Panc1 (cell line): ENCODE results near the gene EML6. TPM values are rescaled to one million over a fixed set of nuclear protein-coding genes. Genes with fewer than 3 reads are reported as not detected.

Experiments used
- ATAC-seq: fragments of 200-7000 bp; cut with Tn5 transposase; 2 replicates; pipeline ENCODE4 v1.9.1; 2020; ENCODE audit warnings: mild to moderate bottlenecking, moderate library complexity
- BruUV-seq: library from RNA; stranded (reverse); fragments of 400-500 nt; replicated peaks from 2 replicates; lab custom pipeline; 2021; lab: Mats Ljungman, UMichigan
- CTCF ChIA-PET: fragments of 300-600 bp; sonication (Branson Sonifier 250); formaldehyde crosslinking; loops from one replicate; lab custom pipeline; 2022; ENCODE audit warnings: antibody characterized with exemption; lab: Charles Lee
- POLR2A ChIA-PET: fragments of 300-600 bp; sonication (Branson Sonifier 250); formaldehyde crosslinking; loops from one replicate; lab custom pipeline; 2022; ENCODE audit warnings: antibody characterized with exemption; lab: Charles Lee
- DNase-seq: peaks from one replicate; pipeline ENCODE4 v3.0.0-alpha.2; 2010; ENCODE audit warnings: low read depth, low spot score
- H3K27ac ChIP-seq: 2 replicates; pipeline ENCODE4 v1.5.1; 2011; ENCODE audit warnings: mild to moderate bottlenecking, low read length, inconsistent platforms
- H3K27me3 ChIP-seq: fragments of 200-500 bp; sonication (Bioruptor generic); 2 replicates; pipeline ENCODE4 v1.6.0; 2014; ENCODE audit warnings: low read length, inconsistent platforms; ENCODE audit not compliant: control insufficient read depth, insufficient read depth
- H3K36me3 ChIP-seq: fragments of 200-500 bp; sonication (Bioruptor generic); 2 replicates; pipeline ENCODE4 v1.5.1; 2014; ENCODE audit warnings: inconsistent platforms, mild to moderate bottlenecking, low read length, moderate library complexity; ENCODE audit not compliant: control insufficient read depth, insufficient read depth
- H3K4me1 ChIP-seq: 2 replicates; pipeline ENCODE4 v1.5.1; 2011; ENCODE audit warnings: inconsistent platforms, mild to moderate bottlenecking, low read length, moderate library complexity; ENCODE audit not compliant: control insufficient read depth, insufficient read depth
- H3K4me3 ChIP-seq, 2 experiments: 2 replicates each; pipeline ENCODE4 v1.5.1; 2011 to 2012; ENCODE audit warnings: low read depth in 2 of 2, low read length in 2 of 2, mild to moderate bottlenecking in 2 of 2, inconsistent platforms in 1 of 2, moderate library complexity in 1 of 2
- H3K9me3 ChIP-seq: fragments of 200-500 bp; sonication (Bioruptor generic); 2 replicates; pipeline ENCODE4 v1.5.1; 2014; ENCODE audit warnings: low read depth, mild to moderate bottlenecking, inconsistent platforms, low read length, moderate library complexity; ENCODE audit not compliant: control insufficient read depth, insufficient read depth
- CTCF ChIP-seq: fragments of 450-650 bp; IDR thresholded peaks from 2 replicates; pipeline ENCODE4 v1.5.1; 2017; ENCODE audit warnings: mild to moderate bottlenecking
- POLR2AphosphoS5 ChIP-seq: IDR thresholded peaks from 2 replicates; pipeline ENCODE4 v1.6.1; 2012; ENCODE audit warnings: mild to moderate bottlenecking, low read depth, low read length, moderate library complexity
- REST ChIP-seq, 2 experiments: IDR thresholded peaks; 2 replicates each; pipeline ENCODE4 v1.6.1; 2011 to 2012; ENCODE audit warnings: low read depth in 2 of 2, control low read depth in 1 of 2, low read length in 1 of 2, mild to moderate bottlenecking in 1 of 2, moderate library complexity in 1 of 2; ENCODE audit not compliant: insufficient read depth in 1 of 2
- SIN3A ChIP-seq: IDR thresholded peaks from 2 replicates; pipeline ENCODE4 v1.6.1; 2012; ENCODE audit warnings: low read depth, mild to moderate bottlenecking, low read length, moderate library complexity, borderline replicate concordance; ENCODE audit not compliant: insufficient read depth
- TCF7L2 ChIP-seq: IDR thresholded peaks from 2 replicates; pipeline ENCODE4 v1.6.1; 2011; ENCODE audit warnings: mild to moderate bottlenecking, low read depth, low read length, inconsistent platforms
- in situ Hi-C: cut with HindIII; loops from 2 replicates; pipeline ENCODE4 v1.10.0; 2016; ENCODE audit warnings: low sequenced_read_pairs, low pct_unique_long_range_greater_than_20kb
- intact Hi-C: fragments of 100-400 bp; cut with micrococcal nuclease; formaldehyde crosslinking; loops from one replicate; pipeline ENCODE4 v1.10.0; 2022; ENCODE audit not compliant: unreplicated experiment
- total RNA-seq: library from RNA; stranded (reverse); gene quantifications from one replicate; pipeline ENCODE4 v1.2.1, GENCODE V29; 2021; ENCODE audit not compliant: unreplicated experiment

Gene EML6
- total RNA-seq, 1 experiment from 2014 or later: 6.3 TPM

GRCh38 chr2:54741250-54741649, 17.8 kb downstream of the EML6 start:
- Histone ChIP-seq H3K4me1 (no peaks in the 10 kb centered on the region), H3K4me3 (no peak overlapping the region), H3K27me3 (no peaks in the 10 kb centered on the region), H3K9me3 (no peaks in the 10 kb centered on the region), H3K27ac (no peak overlapping the region), H3K36me3 (no peaks in the 10 kb centered on the region)
- ChIA-PET CTCF (no interaction called here), POLR2A (no interaction called here)
- DNase-seq (no peak), ATAC-seq (no peak)
- in situ Hi-C loops (no loop called here), intact Hi-C loops (no loop called here)
- BruUV-seq: no TSS peak
- TF ChIP-seq POLR2AphosphoS5: no peak
- TF ChIP-seq REST (IDR thresholded peaks at IDR 0.05; ENCODE audit: insufficient read depth in 1 of 2, low read depth in 2 of 2, low read length in 1 of 2): no peak
- no peak for TF ChIP-seq CTCF
- TF ChIP-seq TCF7L2: no peak
- TF ChIP-seq SIN3A: no peak

- Histone ChIP-seq H3K9me3 (no peaks in the 10 kb centered on the region), H3K4me1 (no peaks in the 10 kb centered on the region), H3K4me3 (no peak overlapping the region), H3K27ac (no peak overlapping the region), H3K27me3 (no peaks in the 10 kb centered on the region), H3K36me3 (no peaks in the 10 kb centered on the region)
- ChIA-PET POLR2A (no interaction called here), CTCF (no interaction called here)
- ATAC-seq (0 out of 2 replicates have a peak, but pooled peaks have one; percentile 58), DNase-seq (no peak)
- in situ Hi-C loops (no loop called here), intact Hi-C loops (no loop called here)
- no TSS peak for BruUV-seq
- no peak for TF ChIP-seq TCF7L2
- TF ChIP-seq REST (IDR thresholded peaks at IDR 0.05; ENCODE audit: insufficient read depth in 1 of 2, low read depth in 2 of 2, low read length in 1 of 2): no peak
- TF ChIP-seq POLR2AphosphoS5: no peak
- no peak for TF ChIP-seq CTCF
- no peak for TF ChIP-seq SIN3A
These were observed 26.6 kb downstream of the EML6 start for GRCh38 chr2:54750040-54750439.
